HG03457 (cell line): ENCODE data around the gene SLC47A1.

Experiments used
- ATAC-seq: cut with Tn5 transposase; IDR thresholded peaks from one replicate; pipeline ENCODE4 v1.9.1; 2021; ENCODE audit warnings: moderate number of reproducible peaks; ENCODE audit not compliant: unreplicated experiment

The SLC47A1 gene

GRCh38 chr17:19590912-19591551 is 57.4 kb downstream of the SLC47A1 start:
- ATAC-seq: no peak

- ATAC-seq: no peak
These were observed 58.7 kb downstream of the SLC47A1 start for GRCh38 chr17:19592316-19592715.

- no peak for ATAC-seq
These were observed 63.2 kb downstream of the SLC47A1 start for GRCh38 chr17:19596869-19597268.

GRCh38 chr17:19610311-19610710 is 76.7 kb downstream of the SLC47A1 start:
- ATAC-seq: no peak

GRCh38 chr17:19610879-19611278 is 77.2 kb downstream of the SLC47A1 start:
- no peak for ATAC-seq

GRCh38 chr17:19613979-19614378 is 80.3 kb downstream of the SLC47A1 start:
- ATAC-seq: no peak

GRCh38 chr17:19614900-19615299 is 81.2 kb downstream of the SLC47A1 start:
- no peak for ATAC-seq

- ATAC-seq: no peak
These were observed 84.4 kb downstream of the SLC47A1 start for GRCh38 chr17:19618015-19618414.

- no peak for ATAC-seq
These were observed 86.2 kb downstream of the SLC47A1 start for GRCh38 chr17:19619705-19620325.

- ATAC-seq: no peak
These were observed 88.0 kb downstream of the SLC47A1 start for GRCh38 chr17:19621697-19622096.

- ATAC-seq: no peak
These were observed 92.4 kb downstream of the SLC47A1 start for GRCh38 chr17:19626079-19626478.
